Osteoblast (primary cell): Measurements from ENCODE around the gene C2CD3. TPM values are rescaled to one million over a fixed set of nuclear protein-coding genes. Genes with fewer than 3 reads are reported as not detected.

ENCODE experiments used
- DNase-seq: peaks from one replicate; pipeline ENCODE4 v3.0.0; 2011; ENCODE audit warnings: low spot score, mixed read lengths; ENCODE audit not compliant: insufficient read length; ENCODE audit errors: missing footprints
- H2AFZ ChIP-seq: 2 replicates; pipeline ENCODE4 v1.6.0; 2011; ENCODE audit warnings: mild to moderate bottlenecking, low read length
- H3K27ac ChIP-seq: 2 replicates; pipeline ENCODE4 v1.5.1; 2011; ENCODE audit warnings: mild to moderate bottlenecking, low read depth, low read length, moderate library complexity
- H3K27me3 ChIP-seq: 2 replicates; pipeline ENCODE4 v1.6.0; 2012; ENCODE audit warnings: mild to moderate bottlenecking, control low read depth, inconsistent platforms, low read length, moderate library complexity; ENCODE audit not compliant: insufficient read depth
- H3K36me3 ChIP-seq: 2 replicates; pipeline ENCODE4 v1.5.1; 2011; ENCODE audit warnings: mild to moderate bottlenecking, low read length, control low read depth, moderate library complexity; ENCODE audit not compliant: insufficient read depth
- H3K4me1 ChIP-seq: 2 replicates; pipeline ENCODE4 v1.5.1; 2011; ENCODE audit warnings: mild to moderate bottlenecking, low read length, control low read depth, moderate library complexity; ENCODE audit not compliant: insufficient read depth
- H3K4me2 ChIP-seq: 2 replicates; pipeline ENCODE4 v1.6.0; 2011; ENCODE audit warnings: mild to moderate bottlenecking, low read length; ENCODE audit not compliant: insufficient read depth
- H3K4me3 ChIP-seq: fragments of 200-600 bp; sonication (generic); 3 replicates; pipeline ENCODE4 v1.5.1; 2012; ENCODE audit warnings: mild to moderate bottlenecking, low read length, inconsistent platforms; ENCODE audit not compliant: insufficient read depth
- H3K79me2 ChIP-seq: 2 replicates; pipeline ENCODE4 v1.6.0; 2012; ENCODE audit warnings: mild to moderate bottlenecking, low read length, control low read depth, inconsistent platforms; ENCODE audit not compliant: insufficient read depth
- H3K9me3 ChIP-seq: 2 replicates; pipeline ENCODE4 v1.5.1; 2011; ENCODE audit warnings: low read depth, low read length, control low read depth
- H4K20me1 ChIP-seq: 2 replicates; pipeline ENCODE4 v1.6.0; 2012; ENCODE audit warnings: mild to moderate bottlenecking, low read length, control low read depth; ENCODE audit not compliant: insufficient read depth
- total RNA-seq: library from RNA; depleted of rRNA; stranded (reverse); fragments of >200 nt; gene quantifications from 2 replicates; pipeline ENCODE4 v1.2.3, GENCODE V29; 2012
- TF ChIP-seq, protein P1 (sequence below): IDR thresholded peaks from 2 replicates; pipeline ENCODE4 v1.5.1; 2011; ENCODE audit warnings: mild to moderate bottlenecking, low read depth, low read length, moderate library complexity; ENCODE audit errors: extremely low read depth

The C2CD3 gene
- total RNA-seq, 1 donor: 14.1 TPM

DNA sequence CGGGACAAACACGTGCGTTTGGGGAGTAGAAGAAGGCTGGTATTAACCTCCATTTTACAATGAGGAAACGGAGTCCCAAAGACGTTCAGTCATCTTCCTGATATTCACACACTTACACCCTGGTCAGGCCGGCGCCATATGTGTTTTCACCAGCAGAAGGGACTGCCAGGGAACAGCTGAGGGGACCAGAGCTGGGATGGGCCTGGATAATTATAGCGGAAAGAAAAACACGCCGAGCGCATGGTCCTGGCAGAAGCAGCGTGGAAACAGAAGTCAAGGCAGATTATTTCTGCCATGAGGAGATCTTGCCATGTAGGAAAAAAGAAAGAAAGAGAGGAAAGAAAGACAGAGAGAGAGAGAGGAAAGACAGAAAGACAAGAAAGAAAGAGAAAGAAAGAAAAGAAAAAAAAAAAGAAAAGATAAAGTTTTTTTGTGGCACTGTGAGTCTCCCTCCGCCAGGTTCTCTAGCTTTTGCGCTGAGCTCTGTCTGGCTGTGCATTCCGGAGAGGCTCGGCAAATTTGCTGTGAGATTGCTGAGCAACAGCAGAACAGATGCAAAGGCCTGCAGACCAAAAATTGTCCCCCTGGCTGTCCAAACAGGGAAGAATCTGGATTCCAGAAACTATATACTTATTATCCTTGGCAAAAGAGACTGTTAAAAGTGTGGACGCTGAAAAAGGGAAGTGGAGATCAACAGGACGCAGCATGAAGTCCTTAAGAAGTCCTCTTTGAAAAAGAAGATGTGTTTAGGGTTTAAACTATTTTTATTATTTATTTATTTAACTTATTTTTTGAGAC is 186.9 kb downstream of the C2CD3 start:
- no peaks in the 10 kb centered on the region for H3K9me3 ChIP-seq
- H3K36me3 ChIP-seq: no peaks in the 10 kb centered on the region
- H3K27ac ChIP-seq: no peak overlapping the region
- H2AFZ ChIP-seq: peak overlapping the region; percentile 91
- H3K4me1 ChIP-seq: no peaks in the 10 kb centered on the region
- H4K20me1 ChIP-seq: no peaks in the 10 kb centered on the region
- peak overlapping the region; percentile 86 for H3K4me2 ChIP-seq
- H3K79me2 ChIP-seq: no peaks in the 10 kb centered on the region
- DNase-seq: peak; percentile 74
- H3K4me3 ChIP-seq: peak overlapping the region; percentile 74
- H3K27me3 ChIP-seq: no peaks in the 10 kb centered on the region
- TF ChIP-seq, protein P1, sequence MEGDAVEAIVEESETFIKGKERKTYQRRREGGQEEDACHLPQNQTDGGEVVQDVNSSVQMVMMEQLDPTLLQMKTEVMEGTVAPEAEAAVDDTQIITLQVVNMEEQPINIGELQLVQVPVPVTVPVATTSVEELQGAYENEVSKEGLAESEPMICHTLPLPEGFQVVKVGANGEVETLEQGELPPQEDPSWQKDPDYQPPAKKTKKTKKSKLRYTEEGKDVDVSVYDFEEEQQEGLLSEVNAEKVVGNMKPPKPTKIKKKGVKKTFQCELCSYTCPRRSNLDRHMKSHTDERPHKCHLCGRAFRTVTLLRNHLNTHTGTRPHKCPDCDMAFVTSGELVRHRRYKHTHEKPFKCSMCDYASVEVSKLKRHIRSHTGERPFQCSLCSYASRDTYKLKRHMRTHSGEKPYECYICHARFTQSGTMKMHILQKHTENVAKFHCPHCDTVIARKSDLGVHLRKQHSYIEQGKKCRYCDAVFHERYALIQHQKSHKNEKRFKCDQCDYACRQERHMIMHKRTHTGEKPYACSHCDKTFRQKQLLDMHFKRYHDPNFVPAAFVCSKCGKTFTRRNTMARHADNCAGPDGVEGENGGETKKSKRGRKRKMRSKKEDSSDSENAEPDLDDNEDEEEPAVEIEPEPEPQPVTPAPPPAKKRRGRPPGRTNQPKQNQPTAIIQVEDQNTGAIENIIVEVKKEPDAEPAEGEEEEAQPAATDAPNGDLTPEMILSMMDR: no peak

DNA sequence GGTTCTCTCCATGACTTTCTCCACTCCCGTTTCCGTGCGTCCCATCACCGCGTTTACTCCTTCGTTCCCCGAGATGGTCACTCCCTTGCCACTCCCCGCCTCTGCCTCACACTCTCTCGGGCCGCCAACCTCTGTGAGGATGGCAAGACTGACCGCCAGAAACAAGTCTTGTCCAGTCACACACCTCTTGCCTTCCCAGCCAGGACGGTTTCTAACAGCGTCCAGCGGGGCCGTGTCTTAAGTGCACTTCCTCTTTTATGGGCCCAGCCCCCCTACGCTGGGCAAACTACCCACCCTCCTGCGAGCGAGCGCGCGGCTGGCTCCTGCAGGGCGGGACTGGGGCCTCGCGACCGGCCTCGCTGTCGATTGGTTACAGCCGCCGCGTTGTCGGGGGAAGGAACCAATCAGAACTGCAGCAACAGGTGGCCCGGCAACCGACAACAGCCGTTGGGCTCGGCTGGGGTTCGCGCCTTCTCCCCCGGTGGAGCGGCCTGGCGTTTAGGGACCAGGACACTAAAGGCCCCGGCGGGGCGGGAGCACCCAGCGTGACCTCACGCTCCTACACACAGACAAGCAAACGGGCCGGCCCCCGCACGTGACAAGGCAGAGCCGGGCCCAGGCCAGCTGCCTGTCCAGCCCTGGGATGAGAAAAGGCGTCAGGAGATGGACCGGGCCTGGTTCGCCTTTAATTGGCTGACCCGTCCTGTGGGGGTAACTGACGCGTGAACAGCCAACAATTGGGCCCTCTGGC is 187.6 kb downstream of the C2CD3 start:
- no peaks in the 10 kb centered on the region for H3K9me3 ChIP-seq
- peak overlapping the region; percentile 91 for H2AFZ ChIP-seq
- no peaks in the 10 kb centered on the region for H3K79me2 ChIP-seq
- H3K4me2 ChIP-seq: peak overlapping the region; percentile 86
- H4K20me1 ChIP-seq: no peaks in the 10 kb centered on the region
- H3K27me3 ChIP-seq: no peaks in the 10 kb centered on the region
- peak; percentile 100 for DNase-seq
- TF ChIP-seq, protein P1: no peak
- H3K27ac ChIP-seq: peak overlapping the region; percentile 11
- no peaks in the 10 kb centered on the region for H3K36me3 ChIP-seq
- peak overlapping the region; percentile 74 for H3K4me3 ChIP-seq
- no peaks in the 10 kb centered on the region for H3K4me1 ChIP-seq

DNA sequence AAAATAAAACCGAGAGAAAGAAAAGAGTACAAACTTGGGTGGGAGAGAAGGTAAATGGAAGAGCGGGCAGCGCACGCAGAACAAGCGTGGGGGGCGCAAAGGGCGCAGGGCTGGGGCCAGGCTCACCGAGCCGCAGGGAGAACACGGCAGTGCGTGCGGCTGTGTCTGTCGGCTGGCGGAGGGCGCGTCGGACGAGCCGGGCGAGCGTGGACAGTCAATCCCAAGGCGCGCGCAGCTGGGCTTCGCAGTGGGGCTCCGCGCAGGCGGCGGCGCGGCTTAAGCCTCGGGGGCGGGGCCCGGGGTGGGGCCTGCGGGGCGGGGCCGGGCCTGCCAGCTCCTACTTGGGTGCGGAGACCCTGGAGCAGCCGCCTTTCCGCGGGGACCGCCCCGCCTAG is 188.2 kb downstream of the C2CD3 start, which contains the start of gene UCP2:
Gene UCP2, minus strand, starts transcription at position 249 of the 395 bp plus-strand sequence. CDS start 4,465 bp downstream, outside the sequence.
- no peaks in the 10 kb centered on the region for H3K4me1 ChIP-seq
- H3K36me3 ChIP-seq: no peaks in the 10 kb centered on the region
- DNase-seq: peak; percentile 95
- no peaks in the 10 kb centered on the region for H3K79me2 ChIP-seq
- no peaks in the 10 kb centered on the region for H3K9me3 ChIP-seq
- TF ChIP-seq, protein P1: no peak
- peak within 1 kb of the TSS; percentile 74 for H3K4me3 ChIP-seq
- no peaks in the 10 kb centered on the region for H3K27me3 ChIP-seq
- H3K27ac ChIP-seq: peak within 1 kb of the TSS; percentile 11
- no peaks in the 10 kb centered on the region for H4K20me1 ChIP-seq
- H3K4me2 ChIP-seq: peak within 1 kb of the TSS; percentile 86
- H2AFZ ChIP-seq: peak within 1 kb of the TSS; percentile 91
